HFFc6 (cell line): Measurements from ENCODE around the gene SLC35F5. TPM values are rescaled to one million over a fixed set of nuclear protein-coding genes. Genes with fewer than 3 reads are reported as not detected.
"Not testable (repeated sequence)": the region's sequence is repeated elsewhere in the genome, so short reads cannot be mapped to it uniquely, and the experiment has no call there.

Experiments used
- DNase-seq: peaks from one replicate; pipeline ENCODE4 v3.0.0-alpha.2; 2018
- H3K27ac Mint-ChIP-seq: 2 replicates; pipeline ENCODE4 v1.8.0; 2020; ENCODE audit warnings: mild to moderate bottlenecking, mixed read lengths
- H3K27me3 Mint-ChIP-seq: 2 replicates; pipeline ENCODE4 v1.8.0; 2021; ENCODE audit warnings: mild to moderate bottlenecking, moderate library complexity, mixed read lengths; ENCODE audit not compliant: insufficient read depth
- H3K36me3 Mint-ChIP-seq: 2 replicates; pipeline ENCODE4 v1.8.0; 2021; ENCODE audit warnings: low read depth, mixed read lengths
- H3K4me1 Mint-ChIP-seq: 2 replicates; pipeline ENCODE4 v1.8.0; 2020; ENCODE audit warnings: low read depth, mixed read lengths
- H3K4me3 Mint-ChIP-seq: 2 replicates; pipeline ENCODE4 v1.8.0; 2020; ENCODE audit warnings: mild to moderate bottlenecking, moderate library complexity, mixed read lengths
- H3K9me3 Mint-ChIP-seq: 2 replicates; pipeline ENCODE4 v1.8.0; 2020; ENCODE audit warnings: mild to moderate bottlenecking, mixed read lengths
- total RNA-seq, 6 experiments: library from RNA; stranded (reverse); fragmentation: NEBNext Ultra II Directional; extraction: Animal tissue kit (Norgen Biotek cat#: 25700); gene quantifications; 2 replicates in 1 of 6; 3 replicates in 5 of 6; pipeline ENCODE4 v1.2.3, GENCODE V29; 2021
- TF ChIP-seq, protein P1 (sequence below): fragments of 200-600 bp; sonication (generic); IDR thresholded peaks from 2 replicates; pipeline ENCODE4 v1.5.0; 2021; ENCODE audit warnings: antibody characterized with exemption, mild to moderate bottlenecking

Gene SLC35F5
- total RNA-seq, 6 experiments from 2014 or later: 104 to 151 (median 119) TPM

DNA sequence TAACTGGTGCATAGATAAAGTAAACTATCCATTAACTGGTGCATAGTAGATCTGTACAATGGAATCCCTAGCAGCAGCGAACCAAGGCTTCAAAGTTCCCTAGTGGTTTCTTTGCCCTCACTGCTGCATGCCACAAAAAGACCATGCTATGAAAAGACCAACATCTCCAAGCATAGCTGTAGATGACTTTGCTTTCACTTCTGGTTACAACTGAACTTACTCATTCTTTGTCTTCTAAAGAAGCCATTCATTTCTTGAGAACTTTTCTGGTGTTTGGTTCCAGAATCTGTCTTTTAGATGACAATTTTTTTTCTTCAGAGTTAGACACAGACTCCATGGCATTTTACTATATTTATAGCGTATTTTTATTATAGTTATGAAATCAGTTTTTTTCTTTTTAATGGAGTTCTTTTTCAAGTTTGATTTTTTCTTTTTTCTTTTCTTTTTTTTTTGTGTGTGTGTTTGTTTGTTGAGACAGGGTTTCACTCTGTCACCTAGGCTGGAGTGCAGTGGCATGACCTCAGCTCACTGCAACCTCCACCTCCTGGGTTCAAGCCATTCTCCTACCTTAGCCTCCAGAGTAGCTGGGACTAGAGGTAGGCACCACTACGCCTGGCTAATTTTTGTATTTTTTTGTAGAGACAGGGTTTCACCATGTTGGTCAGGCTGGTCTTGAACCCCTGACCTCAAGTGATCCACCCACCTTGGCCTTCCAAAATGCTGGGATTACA is 63.6 kb downstream of the SLC35F5 start:
- Mint-ChIP-seq H3K4me3 (no peak overlapping the region), H3K27me3 (peaks cover 10% of the 10 kb centered on the region), H3K4me1 (peaks cover 9% of the 10 kb centered on the region), H3K9me3 (peaks cover 7% of the 10 kb centered on the region; the same call in 1 of the 2 replicates), H3K36me3 (peaks cover 11% of the 10 kb centered on the region), H3K27ac (no peak overlapping the region)
- TF ChIP-seq, protein P1, sequence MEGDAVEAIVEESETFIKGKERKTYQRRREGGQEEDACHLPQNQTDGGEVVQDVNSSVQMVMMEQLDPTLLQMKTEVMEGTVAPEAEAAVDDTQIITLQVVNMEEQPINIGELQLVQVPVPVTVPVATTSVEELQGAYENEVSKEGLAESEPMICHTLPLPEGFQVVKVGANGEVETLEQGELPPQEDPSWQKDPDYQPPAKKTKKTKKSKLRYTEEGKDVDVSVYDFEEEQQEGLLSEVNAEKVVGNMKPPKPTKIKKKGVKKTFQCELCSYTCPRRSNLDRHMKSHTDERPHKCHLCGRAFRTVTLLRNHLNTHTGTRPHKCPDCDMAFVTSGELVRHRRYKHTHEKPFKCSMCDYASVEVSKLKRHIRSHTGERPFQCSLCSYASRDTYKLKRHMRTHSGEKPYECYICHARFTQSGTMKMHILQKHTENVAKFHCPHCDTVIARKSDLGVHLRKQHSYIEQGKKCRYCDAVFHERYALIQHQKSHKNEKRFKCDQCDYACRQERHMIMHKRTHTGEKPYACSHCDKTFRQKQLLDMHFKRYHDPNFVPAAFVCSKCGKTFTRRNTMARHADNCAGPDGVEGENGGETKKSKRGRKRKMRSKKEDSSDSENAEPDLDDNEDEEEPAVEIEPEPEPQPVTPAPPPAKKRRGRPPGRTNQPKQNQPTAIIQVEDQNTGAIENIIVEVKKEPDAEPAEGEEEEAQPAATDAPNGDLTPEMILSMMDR: no peak
- no peak for DNase-seq

DNA sequence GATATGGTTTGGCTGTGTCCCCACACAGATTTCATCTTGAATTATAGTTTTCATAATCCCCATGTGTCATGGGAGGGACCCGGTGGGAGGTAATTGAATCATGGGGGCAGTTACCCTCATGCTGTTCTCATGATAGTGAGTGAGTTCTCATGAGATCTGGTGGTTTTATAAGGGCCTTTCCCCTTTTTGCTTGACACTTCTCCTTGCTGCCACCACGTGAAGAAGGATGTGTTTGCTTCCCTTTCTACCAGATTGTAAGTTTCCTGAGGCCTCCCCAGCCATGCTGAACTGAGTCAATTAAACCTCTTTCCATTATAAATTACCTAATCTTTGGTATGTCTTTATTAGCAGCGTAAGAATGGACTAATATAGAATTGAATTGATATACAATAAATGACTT is 65.6 kb downstream of the SLC35F5 start:
- not testable (repeated sequence) for H3K9me3 Mint-ChIP-seq, DNase-seq, H3K4me3 Mint-ChIP-seq, H3K36me3 Mint-ChIP-seq, H3K27ac Mint-ChIP-seq, H3K4me1 Mint-ChIP-seq, H3K27me3 Mint-ChIP-seq

DNA sequence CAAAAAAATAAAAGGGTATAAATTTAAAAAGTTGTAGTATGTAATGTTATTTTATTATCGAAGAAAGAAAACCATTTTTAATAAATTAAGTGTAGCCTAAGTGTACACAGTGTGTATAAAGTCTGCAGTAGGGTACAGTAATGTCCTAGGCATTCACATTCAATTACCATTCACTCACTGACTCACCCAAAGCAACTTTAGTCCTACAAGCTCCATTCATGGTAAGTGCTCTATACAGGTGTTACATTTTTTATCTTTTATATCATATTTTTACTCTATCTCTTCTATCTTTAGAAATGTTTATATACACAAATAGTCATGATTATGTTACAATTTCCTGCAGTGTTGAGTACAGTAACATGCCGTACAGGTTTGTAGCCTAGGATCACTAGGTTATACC is 69.9 kb downstream of the SLC35F5 start:
- no peaks in the 10 kb centered on the region for H3K9me3 Mint-ChIP-seq
- TF ChIP-seq, protein P1: no peak

DNA sequence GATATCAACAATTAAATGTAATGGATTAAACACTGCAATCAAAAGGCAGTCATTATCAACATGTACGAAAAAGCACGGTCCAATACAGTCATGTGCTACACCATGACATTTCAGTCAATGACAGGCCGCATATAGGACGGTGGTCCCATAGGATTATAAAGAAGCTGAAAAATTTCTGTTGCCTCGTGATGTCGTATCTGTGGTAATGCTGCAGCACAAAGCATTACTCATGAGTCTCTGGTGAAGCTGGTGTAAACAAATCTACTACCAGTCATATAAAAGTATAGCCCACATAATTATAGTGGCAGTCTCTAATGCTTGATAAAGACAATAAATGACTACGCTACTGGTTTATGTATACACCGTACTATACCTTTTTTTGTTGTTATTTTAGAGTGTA is 71.0 kb downstream of the SLC35F5 start:
- H3K4me3 Mint-ChIP-seq: no peak overlapping the region

More for the DNA sequence above, 69.9 kb downstream of the SLC35F5 start:
- H3K4me1 Mint-ChIP-seq: peaks cover 10% of the 10 kb centered on the region
- H3K27me3 Mint-ChIP-seq: peaks cover 11% of the 10 kb centered on the region; the same call in 1 of the 2 replicates
- no peaks in the 10 kb centered on the region for H3K36me3 Mint-ChIP-seq
- DNase-seq: peak; percentile 49
- H3K27ac Mint-ChIP-seq: no peak overlapping the region
- no peak overlapping the region for H3K4me3 Mint-ChIP-seq

DNA sequence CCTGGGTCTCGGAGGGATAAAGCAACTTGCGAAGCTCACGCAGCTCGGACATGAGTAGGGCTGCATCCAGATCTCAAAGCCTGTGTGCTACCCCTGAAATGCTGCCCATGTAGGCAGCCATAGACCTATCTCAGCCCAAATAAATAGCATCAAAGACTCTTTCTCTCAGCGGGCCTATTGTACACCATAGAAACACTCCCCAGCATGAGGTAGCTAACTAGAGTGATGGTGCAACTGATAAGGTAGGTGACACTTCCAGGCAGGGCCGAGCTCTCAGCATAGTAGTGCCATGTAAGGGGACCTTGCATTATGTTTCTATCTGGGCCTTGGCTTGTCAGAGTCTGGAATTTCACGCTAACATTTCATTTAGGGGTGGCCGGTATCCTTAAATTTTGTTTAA is 77.0 kb downstream of the SLC35F5 start:
- TF ChIP-seq, protein P1: no peak
- no peak overlapping the region for H3K27ac Mint-ChIP-seq
- no peaks in the 10 kb centered on the region for H3K4me1 Mint-ChIP-seq
- peaks cover 21% of the 10 kb centered on the region for H3K27me3 Mint-ChIP-seq
- no peaks in the 10 kb centered on the region for H3K36me3 Mint-ChIP-seq
- H3K4me3 Mint-ChIP-seq: no peak overlapping the region
- no peaks in the 10 kb centered on the region for H3K9me3 Mint-ChIP-seq
- DNase-seq: no peak

More for the DNA sequence above, 71.0 kb downstream of the SLC35F5 start:
- DNase-seq: peak; percentile 4
- TF ChIP-seq, protein P1: no peak
- peaks cover 11% of the 10 kb centered on the region; the same call in 1 of the 2 replicates for H3K27me3 Mint-ChIP-seq
- H3K36me3 Mint-ChIP-seq: no peaks in the 10 kb centered on the region
- H3K27ac Mint-ChIP-seq: no peak overlapping the region
- peaks cover 10% of the 10 kb centered on the region for H3K4me1 Mint-ChIP-seq
- H3K9me3 Mint-ChIP-seq: no peaks in the 10 kb centered on the region

DNA sequence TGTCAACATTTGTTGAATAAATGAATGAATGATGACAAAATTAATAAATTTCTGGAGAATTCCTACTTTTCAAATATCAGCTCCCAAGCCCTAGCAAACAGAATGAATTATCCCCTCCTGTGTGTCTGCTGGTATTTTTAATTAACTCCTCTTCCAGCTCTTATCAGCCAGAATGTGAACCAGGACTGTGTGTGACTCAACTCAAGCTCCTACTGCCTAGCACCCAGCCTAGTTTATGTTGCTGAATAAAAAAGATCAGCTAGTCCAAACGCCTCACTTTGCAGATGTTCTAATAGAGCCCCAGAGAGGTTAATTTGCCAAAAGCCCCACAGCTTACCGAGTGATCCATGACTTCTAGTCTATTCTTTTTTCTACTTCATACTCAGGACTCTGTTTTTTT is 79.1 kb downstream of the SLC35F5 start:
- Mint-ChIP-seq H3K27me3 (peaks cover 22% of the 10 kb centered on the region), H3K9me3 (no peaks in the 10 kb centered on the region), H3K4me3 (no peak overlapping the region), H3K4me1 (no peaks in the 10 kb centered on the region), H3K36me3 (no peaks in the 10 kb centered on the region), H3K27ac (no peak overlapping the region)
- TF ChIP-seq, protein P1: no peak
- DNase-seq: no peak
